ENCODE data around the gene LYST.
A peak's percentile ranks its signal among the peaks of the same experiment; 100 is the strongest.

The LYST gene

GRCh38 chr1:235844776-235845175 lies 21.9 kb downstream of the LYST start:
- no peak overlapping the region for H2BK120ac ChIP-seq (ENCODE audit: low read depth, low read length)
- no peak overlapping the region for H2AFZ ChIP-seq (ENCODE audit: low read depth, low read length)
- H3K79me1 ChIP-seq (replicated peaks; ENCODE audit: low read length, poor library complexity, severe bottlenecking), result peaks cover 10% of the 10 kb centered on the region
- WGBS, result 100% methylated on average over 3 of the region's 3 CpGs
- H3K4me2 ChIP-seq (ENCODE audit: low read length, poor library complexity, severe bottlenecking), result no peak overlapping the region
- no peaks in the 10 kb centered on the region for H3K36me3 ChIP-seq (ENCODE audit: control insufficient read depth in 1 of 2, insufficient read depth in 2 of 2, low read depth in 1 of 2, low read length in 2 of 2)
- no peak overlapping the region for H3K4me3 ChIP-seq (ENCODE audit: insufficient read depth in 1 of 2, low read depth in 1 of 2, low read length in 2 of 2)
- H3K23ac ChIP-seq (ENCODE audit: low read length in 2 of 2), result no peak overlapping the region
- no peak overlapping the region for H3K18ac ChIP-seq (ENCODE audit: low read depth in 1 of 2, low read length in 2 of 2)
- no peak overlapping the region for H3K4ac ChIP-seq (ENCODE audit: low read depth in 1 of 2, low read length in 2 of 2)
- H3K14ac ChIP-seq (ENCODE audit: low read length in 2 of 2), result no peak overlapping the region
- H3K4me1 ChIP-seq (ENCODE audit: control insufficient read depth, insufficient read depth, low read depth, low read length), result no peaks in the 10 kb centered on the region
- H2BK5ac ChIP-seq (ENCODE audit: low read depth, low read length, poor library complexity, severe bottlenecking), result no peak overlapping the region
- no peak overlapping the region for H2AK5ac ChIP-seq (ENCODE audit: low read length, severe bottlenecking)
- DNase-seq, result no peak
- H4K8ac ChIP-seq (ENCODE audit: low read length), result no peak overlapping the region
- H2BK15ac ChIP-seq (ENCODE audit: low read depth, poor library complexity, severe bottlenecking), result no peak overlapping the region
- no peak overlapping the region for H3K27ac ChIP-seq (ENCODE audit: low read length, poor library complexity, severe bottlenecking)
- H3K9ac ChIP-seq (ENCODE audit: low read length), result no peak overlapping the region
- no peak overlapping the region for H4K91ac ChIP-seq (ENCODE audit: low read length)
- no peaks in the 10 kb centered on the region for H3K27me3 ChIP-seq (ENCODE audit: control insufficient read depth in 1 of 2, insufficient read depth in 1 of 2, low read length in 2 of 2)
- H3K9me3 ChIP-seq (ENCODE audit: control insufficient read depth, low read length), result no peaks in the 10 kb centered on the region
- no peak overlapping the region for H2BK12ac ChIP-seq (ENCODE audit: low read length in 2 of 2)

GRCh38 chr1:235843461-235843961 lies 23.2 kb downstream of the LYST start:
- H3K27me3 ChIP-seq (ENCODE audit: control insufficient read depth in 1 of 2, insufficient read depth in 1 of 2, low read length in 2 of 2), result no peaks in the 10 kb centered on the region

GRCh38 chr1:235841938-235842545 lies 24.7 kb downstream of the LYST start:
- no peaks in the 10 kb centered on the region for H3K4me1 ChIP-seq (ENCODE audit: control insufficient read depth, insufficient read depth, low read depth, low read length)
- no peak overlapping the region for H3K4me2 ChIP-seq (ENCODE audit: low read length, poor library complexity, severe bottlenecking)
- no peak overlapping the region for H4K91ac ChIP-seq (ENCODE audit: low read length)
- no peak overlapping the region for H3K9ac ChIP-seq (ENCODE audit: low read length)
- H3K79me1 ChIP-seq (replicated peaks; ENCODE audit: low read length, poor library complexity, severe bottlenecking), result peaks cover 8% of the 10 kb centered on the region
- H2AFZ ChIP-seq (ENCODE audit: low read depth, low read length), result no peak overlapping the region
- no peaks in the 10 kb centered on the region for H3K9me3 ChIP-seq (ENCODE audit: control insufficient read depth, low read length)
- H3K14ac ChIP-seq (ENCODE audit: low read length in 2 of 2), result no peak overlapping the region
- DNase-seq, result no peak
- no peak overlapping the region for H2BK120ac ChIP-seq (ENCODE audit: low read depth, low read length)
- H3K18ac ChIP-seq (ENCODE audit: low read depth in 1 of 2, low read length in 2 of 2), result no peak overlapping the region
- H2AK5ac ChIP-seq (ENCODE audit: low read length, severe bottlenecking), result no peak overlapping the region
- no peak overlapping the region for H2BK12ac ChIP-seq (ENCODE audit: low read length in 2 of 2)
- H2BK5ac ChIP-seq (ENCODE audit: low read depth, low read length, poor library complexity, severe bottlenecking), result no peak overlapping the region
- no peak overlapping the region for H3K23ac ChIP-seq (ENCODE audit: low read length in 2 of 2)
- WGBS, result 95% methylated on average over 1 of the region's 1 CpG
- no peaks in the 10 kb centered on the region for H3K36me3 ChIP-seq (ENCODE audit: control insufficient read depth in 1 of 2, insufficient read depth in 2 of 2, low read depth in 1 of 2, low read length in 2 of 2)
- no peak overlapping the region for H3K4ac ChIP-seq (ENCODE audit: low read depth in 1 of 2, low read length in 2 of 2)
- no peaks in the 10 kb centered on the region for H3K27me3 ChIP-seq (ENCODE audit: control insufficient read depth in 1 of 2, insufficient read depth in 1 of 2, low read length in 2 of 2)
- H3K4me3 ChIP-seq (ENCODE audit: insufficient read depth in 1 of 2, low read depth in 1 of 2, low read length in 2 of 2), result no peak overlapping the region
- no peak overlapping the region for H2BK15ac ChIP-seq (ENCODE audit: low read depth, poor library complexity, severe bottlenecking)
- no peak overlapping the region for H4K8ac ChIP-seq (ENCODE audit: low read length)
- no peak overlapping the region for H3K27ac ChIP-seq (ENCODE audit: low read length, poor library complexity, severe bottlenecking)

More at GRCh38 chr1:235843461-235843961, 23.2 kb downstream of the LYST start:
- Histone ChIP-seq H3K9me3 (ENCODE audit: control insufficient read depth, low read length) (no peaks in the 10 kb centered on the region), H4K91ac (ENCODE audit: low read length) (no peak overlapping the region), H2BK15ac (ENCODE audit: low read depth, poor library complexity, severe bottlenecking) (no peak overlapping the region), H4K8ac (ENCODE audit: low read length) (no peak overlapping the region), H3K14ac (ENCODE audit: low read length in 2 of 2) (no peak overlapping the region), H3K27ac (ENCODE audit: low read length, poor library complexity, severe bottlenecking) (no peak overlapping the region), H2AK5ac (ENCODE audit: low read length, severe bottlenecking) (no peak overlapping the region), H3K23ac (ENCODE audit: low read length in 2 of 2) (no peak overlapping the region), H3K4me3 (ENCODE audit: insufficient read depth in 1 of 2, low read depth in 1 of 2, low read length in 2 of 2) (no peak overlapping the region), H2BK5ac (ENCODE audit: low read depth, low read length, poor library complexity, severe bottlenecking) (no peak overlapping the region), H3K36me3 (ENCODE audit: control insufficient read depth in 1 of 2, insufficient read depth in 2 of 2, low read depth in 1 of 2, low read length in 2 of 2) (no peaks in the 10 kb centered on the region), H3K79me1 (replicated peaks; ENCODE audit: low read length, poor library complexity, severe bottlenecking) (peaks cover 10% of the 10 kb centered on the region), H3K4me1 (ENCODE audit: control insufficient read depth, insufficient read depth, low read depth, low read length) (no peaks in the 10 kb centered on the region), H2BK120ac (ENCODE audit: low read depth, low read length) (no peak overlapping the region), H3K18ac (ENCODE audit: low read depth in 1 of 2, low read length in 2 of 2) (no peak overlapping the region), H3K9ac (ENCODE audit: low read length) (peak overlapping the region; percentile 60), H2BK12ac (ENCODE audit: low read length in 2 of 2) (no peak overlapping the region), H2AFZ (ENCODE audit: low read depth, low read length) (no peak overlapping the region), H3K4ac (ENCODE audit: low read depth in 1 of 2, low read length in 2 of 2) (no peak overlapping the region), H3K4me2 (ENCODE audit: low read length, poor library complexity, severe bottlenecking) (no peak overlapping the region)
- DNase-seq, result peak; percentile 61
- WGBS, result 0% methylated on average over 1 of the region's 2 CpGs

GRCh38 chr1:235838021-235838420 lies 28.7 kb downstream of the LYST start:
- no peak overlapping the region for H3K4me2 ChIP-seq (ENCODE audit: low read length, poor library complexity, severe bottlenecking)
- no peak overlapping the region for H2BK5ac ChIP-seq (ENCODE audit: low read depth, low read length, poor library complexity, severe bottlenecking)
- H3K27ac ChIP-seq (ENCODE audit: low read length, poor library complexity, severe bottlenecking), result no peak overlapping the region
- H2AK5ac ChIP-seq (ENCODE audit: low read length, severe bottlenecking), result no peak overlapping the region
- H2BK12ac ChIP-seq (ENCODE audit: low read length in 2 of 2), result no peak overlapping the region
- H3K4ac ChIP-seq (ENCODE audit: low read depth in 1 of 2, low read length in 2 of 2), result no peak overlapping the region
- 62% methylated on average over 1 of the region's 1 CpG for WGBS
- no peaks in the 10 kb centered on the region for H3K27me3 ChIP-seq (ENCODE audit: control insufficient read depth in 1 of 2, insufficient read depth in 1 of 2, low read length in 2 of 2)
- H4K91ac ChIP-seq (ENCODE audit: low read length), result no peak overlapping the region
- H3K23ac ChIP-seq (ENCODE audit: low read length in 2 of 2), result no peak overlapping the region
- no peak overlapping the region for H3K4me3 ChIP-seq (ENCODE audit: insufficient read depth in 1 of 2, low read depth in 1 of 2, low read length in 2 of 2)
- H2AFZ ChIP-seq (ENCODE audit: low read depth, low read length), result no peak overlapping the region
- DNase-seq, result no peak
- no peak overlapping the region for H2BK15ac ChIP-seq (ENCODE audit: low read depth, poor library complexity, severe bottlenecking)
- H2BK120ac ChIP-seq (ENCODE audit: low read depth, low read length), result no peak overlapping the region
- H3K9me3 ChIP-seq (ENCODE audit: control insufficient read depth, low read length), result no peaks in the 10 kb centered on the region
- no peak overlapping the region for H3K18ac ChIP-seq (ENCODE audit: low read depth in 1 of 2, low read length in 2 of 2)
- peaks cover 0 to 5% of the 10 kb centered on the region in 2 experiments for H3K36me3 ChIP-seq (ENCODE audit: control insufficient read depth in 1 of 2, insufficient read depth in 2 of 2, low read depth in 1 of 2, low read length in 2 of 2)
- H3K9ac ChIP-seq (ENCODE audit: low read length), result no peak overlapping the region
- H4K8ac ChIP-seq (ENCODE audit: low read length), result no peak overlapping the region
- H3K79me1 ChIP-seq (replicated peaks; ENCODE audit: low read length, poor library complexity, severe bottlenecking), result peaks cover 2% of the 10 kb centered on the region
- no peak overlapping the region for H3K14ac ChIP-seq (ENCODE audit: low read length in 2 of 2)
- H3K4me1 ChIP-seq (ENCODE audit: control insufficient read depth, insufficient read depth, low read depth, low read length), result no peaks in the 10 kb centered on the region

Data from mesenchymal stem cell (in vitro differentiated cells and primary cell).